NB4 (cell line): Measurements from ENCODE around the gene WFIKKN2.
"Not testable (repeated sequence)": the region's sequence is repeated elsewhere in the genome, so short reads cannot be mapped to it uniquely, and the experiment has no call there.

Source experiments
- DNase-seq: peaks from one replicate; pipeline ENCODE4 v3.0.0; 2010; ENCODE audit warnings: low read depth
- H3K4me3 ChIP-seq: one replicate; pipeline ENCODE4 v1.5.1; 2011; ENCODE audit warnings: mild to moderate bottlenecking, low read depth, low read length, moderate library complexity
- CTCF ChIP-seq: IDR thresholded peaks from one replicate; pipeline ENCODE4 v1.5.1; 2012; ENCODE audit warnings: low read depth, low read length
- MAX ChIP-seq: IDR thresholded peaks from 2 replicates; pipeline ENCODE4 v1.6.1; 2011; ENCODE audit warnings: low read depth, low read length
- MYC ChIP-seq: IDR thresholded peaks from 2 replicates; pipeline ENCODE4 v1.6.1; 2011; ENCODE audit warnings: low read depth, low read length
- POLR2A ChIP-seq: IDR thresholded peaks from 2 replicates; pipeline ENCODE4 v1.6.1; 2011; ENCODE audit warnings: mild to moderate bottlenecking; ENCODE audit not compliant: insufficient read length; ENCODE audit errors: extremely low read depth

Gene WFIKKN2

GRCh38 chr17:50868602-50869001 is 33.2 kb downstream of the WFIKKN2 start:
- no peak for DNase-seq
- TF ChIP-seq POLR2A (no peak), MAX (no peak), MYC (no peak), CTCF (no peak)
- H3K4me3 ChIP-seq: no peak overlapping the region

GRCh38 chr17:50871364-50871763 is 36.0 kb downstream of the WFIKKN2 start:
- peak; percentile 41 for DNase-seq
- TF ChIP-seq POLR2A (no peak), MYC (no peak), CTCF (no peak), MAX (no peak)

GRCh38 chr17:50871898-50872297 is 36.5 kb downstream of the WFIKKN2 start:
- H3K4me3 ChIP-seq: no peak overlapping the region
- TF ChIP-seq POLR2A: no peak
- no peak for TF ChIP-seq MYC
- TF ChIP-seq CTCF: no peak
- TF ChIP-seq MAX: no peak
- no peak for DNase-seq

More at GRCh38 chr17:50871364-50871763, 36.0 kb downstream of the WFIKKN2 start:
- no peak overlapping the region for H3K4me3 ChIP-seq

- H3K4me3 ChIP-seq: no peak overlapping the region
- TF ChIP-seq CTCF: no peak
- peak; percentile 76 for TF ChIP-seq MYC
- TF ChIP-seq MAX: peak; percentile 94
- TF ChIP-seq POLR2A: no peak
- peak; percentile 63 for DNase-seq
These were observed 37.5 kb downstream of the WFIKKN2 start for GRCh38 chr17:50872710-50873424.

- DNase-seq: no peak
- no peak overlapping the region for H3K4me3 ChIP-seq
- TF ChIP-seq MYC: no peak
- no peak for TF ChIP-seq POLR2A
- no peak for TF ChIP-seq MAX
- no peak for TF ChIP-seq CTCF
These were observed 39.7 kb downstream of the WFIKKN2 start for GRCh38 chr17:50875074-50875473.

GRCh38 chr17:50877042-50877441 is 41.7 kb downstream of the WFIKKN2 start:
- H3K4me3 ChIP-seq, DNase-seq: not testable (repeated sequence)
